Activated naive CD8-positive, alpha-beta T cell treated with anti-CD3 and anti-CD28 coated beads for 36 hours (primary cell): Measurements from ENCODE around the gene CTAG1B. TPM values are rescaled to one million over a fixed set of nuclear protein-coding genes. Genes with fewer than 3 reads are reported as not detected.
"Not testable (repeated sequence)": the region's sequence is repeated elsewhere in the genome, so short reads cannot be mapped to it uniquely, and the experiment has no call there.

Source experiments
- DNase-seq: peaks from one replicate; pipeline ENCODE4 v3.0.0; 2021
- H3K27ac Mint-ChIP-seq: one replicate; pipeline ENCODE4 v1.8.0; 2022; ENCODE audit warnings: mild to moderate bottlenecking, moderate library complexity, mixed read lengths
- H3K27me3 Mint-ChIP-seq: one replicate; pipeline ENCODE4 v1.8.0; 2022; ENCODE audit warnings: mild to moderate bottlenecking, mixed read lengths
- H3K36me3 Mint-ChIP-seq: one replicate; pipeline ENCODE4 v1.8.0; 2021; ENCODE audit warnings: mild to moderate bottlenecking, mixed read lengths
- H3K4me1 Mint-ChIP-seq: one replicate; pipeline ENCODE4 v1.8.0; 2021; ENCODE audit warnings: mixed read lengths
- H3K4me3 Mint-ChIP-seq: one replicate; pipeline ENCODE4 v1.8.0; 2022; ENCODE audit warnings: mild to moderate bottlenecking, moderate library complexity, mixed read lengths
- H3K9me3 Mint-ChIP-seq: one replicate; pipeline ENCODE4 v1.8.0; 2022; ENCODE audit warnings: mixed read lengths
- total RNA-seq, 2 experiments: library from RNA; stranded (reverse); gene quantifications; one replicate each; pipeline ENCODE4 v1.2.3, GENCODE V29; 2021

The CTAG1B gene
- total RNA-seq, 2 experiments from 2014 or later, result not detected

DNA sequence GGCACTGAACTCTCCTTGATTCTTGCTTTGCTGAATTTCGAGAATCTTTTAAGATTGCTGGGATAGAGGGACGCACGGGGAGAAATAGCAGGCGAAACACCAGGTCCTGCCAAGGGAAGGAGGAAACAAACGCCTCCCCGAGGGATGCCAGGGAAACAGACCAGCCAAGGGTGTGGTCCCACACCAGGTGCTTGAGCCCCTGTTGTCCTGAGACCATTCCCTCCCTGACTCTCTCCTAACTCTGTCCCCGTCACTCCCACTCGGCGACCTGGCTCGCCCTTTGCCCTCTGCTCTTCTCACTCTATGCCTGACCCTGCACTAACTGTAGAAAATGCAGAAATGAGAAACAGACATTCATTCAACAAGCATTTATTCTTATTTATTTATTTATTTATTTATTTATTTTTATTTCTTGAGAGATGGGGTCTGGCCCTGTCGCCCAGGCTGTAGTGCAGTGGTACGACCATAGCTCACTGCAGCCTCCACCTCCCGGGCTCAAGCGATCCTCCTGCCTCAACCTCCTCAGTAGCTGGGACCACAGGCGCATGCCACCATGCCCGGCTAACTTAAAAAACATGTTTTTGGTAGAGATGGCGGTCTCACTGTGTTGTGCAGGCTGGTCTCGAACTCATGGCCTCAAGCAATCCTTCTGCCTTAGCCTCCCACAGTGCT is 16.2 kb downstream of the CTAG1B start:
- Mint-ChIP-seq H3K36me3 (no peaks in the 10 kb centered on the region), H3K4me1 (peaks cover 10% of the 10 kb centered on the region), H3K27ac (no peak overlapping the region), H3K9me3 (no peaks in the 10 kb centered on the region), H3K27me3 (no peaks in the 10 kb centered on the region), H3K4me3 (no peak overlapping the region)
- DNase-seq, result no peak

DNA sequence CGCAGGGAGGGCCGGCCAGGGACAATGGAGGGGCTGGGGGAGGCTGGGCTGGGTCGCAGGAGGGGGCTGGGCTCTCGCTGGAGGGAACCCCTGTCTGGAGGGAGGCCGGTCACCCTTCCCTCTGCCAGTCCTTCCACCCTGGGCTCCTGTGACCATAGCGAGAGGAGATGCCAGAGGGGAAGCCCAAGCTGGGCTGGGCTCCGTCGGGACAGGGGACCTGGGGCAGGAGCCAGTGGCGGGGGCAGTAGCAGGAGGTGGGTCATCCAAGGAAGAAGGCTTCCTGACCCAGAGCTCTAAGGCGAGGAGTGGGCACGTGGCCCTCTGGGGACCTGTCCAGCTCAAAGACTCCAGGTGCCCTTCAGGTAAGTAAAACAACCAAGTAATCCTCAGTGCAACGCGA is 16.9 kb downstream of the CTAG1B start:
- H3K27ac Mint-ChIP-seq, result no peak overlapping the region
- DNase-seq, result no peak
- H3K36me3 Mint-ChIP-seq, result no peaks in the 10 kb centered on the region
- H3K27me3 Mint-ChIP-seq, result no peaks in the 10 kb centered on the region
- H3K9me3 Mint-ChIP-seq, result no peaks in the 10 kb centered on the region
- H3K4me3 Mint-ChIP-seq, result no peak overlapping the region
- peaks cover 10% of the 10 kb centered on the region for H3K4me1 Mint-ChIP-seq

DNA sequence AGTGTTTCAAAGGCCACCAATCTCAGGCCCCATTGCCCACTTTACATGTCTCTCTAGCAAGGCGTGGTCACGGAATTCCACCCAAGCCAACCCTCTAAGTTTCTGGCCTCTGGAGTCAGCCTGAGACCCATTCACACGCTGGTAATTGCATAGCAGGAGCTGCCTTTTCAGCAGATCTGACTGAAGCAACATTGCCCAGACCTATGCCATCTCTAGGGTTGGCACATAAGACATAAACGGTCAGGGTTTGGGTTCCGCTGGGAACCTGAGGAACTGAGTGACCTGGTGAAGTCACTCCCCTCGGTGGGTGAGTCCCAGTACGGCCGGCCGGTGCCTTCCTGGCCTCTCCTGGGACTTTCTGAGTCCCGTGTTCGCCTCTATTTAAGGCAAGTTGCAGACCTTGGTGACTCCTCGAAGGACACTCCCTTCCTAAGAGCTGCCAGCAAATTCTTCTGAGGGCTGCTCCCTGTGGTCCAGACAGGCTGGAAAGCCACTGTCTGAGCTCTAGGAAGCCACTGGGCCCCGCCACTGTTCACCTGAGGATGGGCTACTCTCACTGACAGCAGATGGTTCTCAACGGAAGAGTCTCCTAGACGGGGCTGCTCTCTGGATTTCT is 18.2 kb downstream of the CTAG1B start:
- no peak overlapping the region for H3K27ac Mint-ChIP-seq
- no peak overlapping the region for H3K4me3 Mint-ChIP-seq
- no peaks in the 10 kb centered on the region for H3K36me3 Mint-ChIP-seq
- no peaks in the 10 kb centered on the region for H3K27me3 Mint-ChIP-seq
- peaks cover 3% of the 10 kb centered on the region for H3K4me1 Mint-ChIP-seq
- DNase-seq, result no peak
- no peaks in the 10 kb centered on the region for H3K9me3 Mint-ChIP-seq

DNA sequence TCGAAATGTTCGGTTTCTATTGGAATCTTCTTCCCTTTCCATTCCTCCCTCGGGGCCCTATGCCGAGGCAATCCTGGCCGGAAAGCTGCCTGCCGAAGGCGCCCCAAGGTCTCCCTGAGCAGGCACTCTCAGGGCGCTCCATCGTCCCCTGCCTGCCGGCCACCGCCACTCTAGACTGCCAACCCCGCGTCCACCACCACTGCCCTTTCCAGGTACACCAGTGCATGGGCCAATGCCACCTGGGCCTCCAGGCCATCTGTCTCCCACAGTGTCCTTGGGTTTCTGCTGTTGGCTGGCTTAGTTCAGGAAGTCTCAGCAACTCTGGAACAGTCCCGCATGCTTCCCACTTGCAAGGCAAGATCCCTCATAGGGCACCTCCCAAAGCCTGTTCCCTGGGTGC is 19.6 kb downstream of the CTAG1B start:
- Mint-ChIP-seq H3K27me3 (no peaks in the 10 kb centered on the region), H3K4me3 (no peak overlapping the region), H3K27ac (no peak overlapping the region)

DNA sequence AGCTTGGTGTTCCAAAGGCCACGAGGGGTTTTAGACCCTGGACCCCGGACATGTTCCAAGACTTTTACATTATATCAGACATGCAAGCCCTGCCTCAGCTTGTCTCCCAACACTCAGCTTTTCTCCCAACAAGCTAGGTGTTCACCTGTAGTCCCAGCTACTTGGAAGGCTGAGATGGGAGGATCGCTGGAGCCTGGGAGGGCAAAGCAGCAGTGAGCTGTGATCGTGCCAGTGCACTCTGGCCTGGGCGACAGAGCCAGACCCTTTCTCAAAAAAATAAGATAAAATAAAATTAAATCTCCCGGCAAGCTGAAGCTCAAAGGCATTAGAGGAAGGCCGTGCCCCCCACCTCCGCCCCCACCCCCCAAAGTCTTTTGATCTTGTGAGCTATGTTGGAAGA is 20.4 kb downstream of the CTAG1B start:
- Mint-ChIP-seq H3K27me3 (no peaks in the 10 kb centered on the region), H3K36me3 (no peaks in the 10 kb centered on the region), H3K4me1 (peaks cover 3% of the 10 kb centered on the region), H3K4me3 (no peak overlapping the region), H3K9me3 (no peaks in the 10 kb centered on the region), H3K27ac (no peak overlapping the region)
- DNase-seq, result no peak

More for the DNA sequence above, 19.6 kb downstream of the CTAG1B start:
- no peak for DNase-seq
- H3K36me3 Mint-ChIP-seq, result no peaks in the 10 kb centered on the region
- H3K9me3 Mint-ChIP-seq, result no peaks in the 10 kb centered on the region
- peaks cover 3% of the 10 kb centered on the region for H3K4me1 Mint-ChIP-seq

DNA sequence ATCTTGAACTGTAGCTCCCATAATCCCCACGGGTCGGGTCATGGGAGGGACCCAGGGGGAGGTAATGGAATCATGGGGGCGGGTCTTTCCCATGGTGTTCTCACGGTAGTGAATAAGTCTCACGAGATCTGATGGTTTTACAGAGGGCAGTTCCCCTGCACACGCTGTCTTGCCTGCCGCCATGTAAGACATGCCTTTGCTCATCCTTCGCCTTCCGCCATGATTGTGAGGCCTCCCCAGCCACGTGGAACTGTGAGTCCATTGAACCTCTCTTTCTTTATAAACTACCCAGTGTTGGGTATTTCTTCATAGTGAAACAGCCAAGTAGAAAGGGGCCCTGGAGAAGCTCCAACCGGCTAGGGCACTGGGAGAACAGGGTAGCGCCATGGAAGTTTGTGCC is 21.9 kb downstream of the CTAG1B start:
- Mint-ChIP-seq H3K4me1 (peaks cover 3% of the 10 kb centered on the region), H3K36me3 (no peaks in the 10 kb centered on the region), H3K27ac (no peak overlapping the region), H3K4me3 (no peak overlapping the region), H3K27me3 (no peaks in the 10 kb centered on the region), H3K9me3 (no peaks in the 10 kb centered on the region)
- DNase-seq, result no peak

DNA sequence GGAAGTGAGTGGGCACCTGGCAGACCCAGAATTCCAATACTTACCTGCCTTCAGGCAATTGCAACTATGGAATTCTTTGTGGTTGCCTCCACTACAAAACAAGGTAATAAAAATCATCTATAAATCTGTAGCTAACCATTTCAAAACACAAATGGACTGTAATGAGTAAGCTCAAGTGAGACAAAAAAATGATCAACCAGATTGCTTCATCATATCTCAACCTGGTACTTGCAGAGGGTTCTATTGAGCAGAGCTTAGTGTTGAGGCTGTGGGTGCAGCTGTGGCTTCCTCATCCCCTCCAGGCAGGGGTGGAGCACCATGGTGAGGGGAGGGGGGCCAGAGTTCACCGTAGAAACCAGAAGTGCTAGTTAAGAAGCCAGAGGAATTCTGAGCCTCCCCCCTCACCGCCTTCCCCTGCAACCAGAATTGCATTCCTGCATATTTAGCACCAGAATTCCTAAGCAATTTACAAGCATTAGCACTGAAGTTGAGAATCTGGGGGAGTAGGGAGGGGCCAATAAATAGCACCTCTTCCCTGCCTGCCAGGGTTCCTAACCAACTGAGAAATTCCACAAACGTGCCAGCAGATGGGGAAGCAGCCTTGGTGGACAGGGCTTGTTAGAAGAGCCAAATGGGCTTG is 22.7 kb downstream of the CTAG1B start:
- H3K27ac Mint-ChIP-seq, result no peak overlapping the region
- no peak for DNase-seq
- H3K27me3 Mint-ChIP-seq, result no peaks in the 10 kb centered on the region
- no peak overlapping the region for H3K4me3 Mint-ChIP-seq
- H3K36me3 Mint-ChIP-seq, result no peaks in the 10 kb centered on the region
- H3K9me3 Mint-ChIP-seq, result no peaks in the 10 kb centered on the region
- peaks cover 3% of the 10 kb centered on the region for H3K4me1 Mint-ChIP-seq

DNA sequence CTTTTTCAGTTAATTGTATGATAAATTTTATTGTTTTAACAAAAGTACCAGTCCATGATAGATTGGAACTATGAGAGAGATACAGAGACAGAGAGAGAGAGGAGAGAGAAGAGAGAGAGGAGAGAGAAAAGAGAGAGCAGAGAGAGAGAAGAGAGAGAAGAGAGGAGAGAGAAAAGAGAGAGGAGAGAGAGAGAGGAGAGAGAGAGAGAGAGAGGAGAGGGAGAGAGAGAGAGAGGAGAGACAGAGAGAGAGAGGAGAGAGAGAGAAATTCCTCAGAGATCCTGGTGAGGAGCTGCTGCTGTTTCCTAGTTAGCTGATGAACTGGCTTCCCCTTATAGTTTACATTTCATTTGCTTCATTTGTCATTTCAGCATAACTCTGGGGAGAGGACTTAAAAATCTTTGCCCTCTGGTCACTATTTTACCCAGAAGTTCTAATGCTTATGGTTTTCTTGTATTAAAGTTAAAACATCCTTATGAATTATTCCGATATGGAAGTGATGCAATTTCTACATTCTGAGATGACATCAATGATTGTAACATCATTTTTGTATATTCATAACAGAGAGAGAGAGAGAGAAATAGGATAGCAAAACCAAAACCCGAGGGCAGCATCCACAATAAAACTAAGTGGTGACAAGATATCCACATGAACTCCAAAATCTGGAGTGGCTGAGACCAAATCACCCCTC is 23.4 kb downstream of the CTAG1B start:
- no peaks in the 10 kb centered on the region for H3K36me3 Mint-ChIP-seq
- no peaks in the 10 kb centered on the region for H3K9me3 Mint-ChIP-seq
- no peak overlapping the region for H3K4me3 Mint-ChIP-seq
- DNase-seq, result no peak
- H3K4me1 Mint-ChIP-seq, result peaks cover 3% of the 10 kb centered on the region
- no peaks in the 10 kb centered on the region for H3K27me3 Mint-ChIP-seq
- H3K27ac Mint-ChIP-seq, result no peak overlapping the region

DNA sequence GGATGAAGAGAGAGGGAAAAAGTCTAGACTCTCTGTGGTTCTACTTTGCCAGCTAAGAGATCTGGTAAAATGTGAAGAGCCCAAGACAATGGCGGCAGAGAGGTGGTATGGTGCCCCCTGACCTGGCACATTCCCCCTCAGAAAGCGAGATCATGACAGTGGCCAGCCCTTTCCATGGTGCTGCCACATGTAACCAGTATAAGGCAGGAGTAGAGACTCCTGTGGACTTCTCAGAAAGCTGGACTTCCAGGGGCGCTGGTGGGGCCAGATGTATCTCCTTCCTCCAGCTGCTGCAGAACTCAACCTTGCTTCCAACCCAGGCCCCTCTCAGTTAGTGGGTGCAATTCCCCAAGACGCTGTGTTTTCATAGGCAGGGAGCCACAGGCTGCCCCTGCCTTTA is 24.6 kb downstream of the CTAG1B start:
- Mint-ChIP-seq H3K27ac (no peak overlapping the region), H3K9me3 (no peaks in the 10 kb centered on the region), H3K4me1 (no peaks in the 10 kb centered on the region), H3K36me3 (no peaks in the 10 kb centered on the region), H3K27me3 (no peaks in the 10 kb centered on the region), H3K4me3 (no peak overlapping the region)
- DNase-seq, result no peak

DNA sequence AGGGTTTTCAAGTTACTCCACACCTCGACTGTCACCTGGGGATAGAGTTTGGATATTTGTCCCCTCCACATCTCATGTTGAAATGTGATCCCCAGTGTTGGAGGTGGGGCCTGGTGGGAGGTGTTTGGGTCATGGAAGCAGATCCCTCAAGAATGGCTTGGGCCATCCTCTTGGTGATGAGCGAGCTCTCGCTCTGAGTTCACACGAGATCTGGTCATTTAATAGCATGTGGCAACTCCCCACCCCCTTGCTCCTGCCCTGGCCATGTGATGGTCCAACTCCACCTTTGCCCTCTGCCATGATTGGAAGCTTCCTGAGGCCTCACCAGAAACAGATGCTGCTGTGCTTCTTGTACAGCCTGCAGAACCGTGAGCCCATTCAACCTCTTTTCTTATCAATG is 25.9 kb downstream of the CTAG1B start:
- no peaks in the 10 kb centered on the region for H3K4me1 Mint-ChIP-seq
- H3K36me3 Mint-ChIP-seq, result no peaks in the 10 kb centered on the region
- H3K4me3 Mint-ChIP-seq, result no peak overlapping the region
- H3K27me3 Mint-ChIP-seq, result no peaks in the 10 kb centered on the region
- H3K27ac Mint-ChIP-seq, result no peak overlapping the region
- no peaks in the 10 kb centered on the region for H3K9me3 Mint-ChIP-seq
- DNase-seq, result no peak

DNA sequence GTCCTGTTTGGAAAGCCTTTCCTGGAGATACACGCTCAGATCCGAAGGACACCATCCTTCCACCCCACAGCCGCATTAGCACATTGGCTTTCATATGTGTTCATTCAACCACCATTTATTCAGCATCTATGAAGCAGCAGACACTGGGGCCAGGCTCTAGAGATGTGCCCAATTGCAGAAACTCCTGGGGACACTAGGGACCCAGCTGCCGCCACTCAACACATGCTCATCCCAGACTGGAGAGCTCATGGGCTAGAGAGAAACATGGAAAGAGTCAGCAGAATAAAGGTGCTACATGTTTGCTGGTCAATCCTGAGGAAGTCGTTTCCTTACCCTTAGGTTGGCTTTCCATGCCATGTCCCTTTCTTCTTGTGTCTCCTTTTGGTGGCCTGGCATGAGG is 26.6 kb downstream of the CTAG1B start:
- H3K4me3 Mint-ChIP-seq, result no peak overlapping the region
- no peak overlapping the region for H3K27ac Mint-ChIP-seq
- no peaks in the 10 kb centered on the region for H3K4me1 Mint-ChIP-seq
- H3K36me3 Mint-ChIP-seq, result no peaks in the 10 kb centered on the region
- no peaks in the 10 kb centered on the region for H3K27me3 Mint-ChIP-seq
- no peak for DNase-seq
- no peaks in the 10 kb centered on the region for H3K9me3 Mint-ChIP-seq

DNA sequence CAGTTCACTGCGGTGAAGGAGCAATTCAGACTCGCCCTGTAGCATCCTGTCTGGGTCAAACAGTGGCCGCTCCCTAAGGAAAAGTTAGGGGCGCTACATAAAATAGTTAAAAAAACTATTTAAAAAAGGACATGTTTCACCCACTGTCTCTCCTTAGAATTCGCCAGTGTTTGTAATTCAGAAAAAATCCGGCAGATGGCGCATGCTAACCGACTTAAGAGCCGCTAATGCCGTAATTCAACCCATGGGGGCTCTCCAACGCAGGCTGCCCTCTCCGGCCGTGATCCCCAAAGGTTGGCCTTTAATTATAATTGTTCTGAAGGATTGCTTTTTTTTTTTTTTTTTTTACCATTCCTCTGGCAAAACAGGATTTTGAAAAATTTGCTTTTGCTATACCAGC is 28.7 kb downstream of the CTAG1B start:
- not testable (repeated sequence) for H3K27me3 Mint-ChIP-seq, H3K4me1 Mint-ChIP-seq, DNase-seq, H3K36me3 Mint-ChIP-seq, H3K4me3 Mint-ChIP-seq, H3K9me3 Mint-ChIP-seq, H3K27ac Mint-ChIP-seq

DNA sequence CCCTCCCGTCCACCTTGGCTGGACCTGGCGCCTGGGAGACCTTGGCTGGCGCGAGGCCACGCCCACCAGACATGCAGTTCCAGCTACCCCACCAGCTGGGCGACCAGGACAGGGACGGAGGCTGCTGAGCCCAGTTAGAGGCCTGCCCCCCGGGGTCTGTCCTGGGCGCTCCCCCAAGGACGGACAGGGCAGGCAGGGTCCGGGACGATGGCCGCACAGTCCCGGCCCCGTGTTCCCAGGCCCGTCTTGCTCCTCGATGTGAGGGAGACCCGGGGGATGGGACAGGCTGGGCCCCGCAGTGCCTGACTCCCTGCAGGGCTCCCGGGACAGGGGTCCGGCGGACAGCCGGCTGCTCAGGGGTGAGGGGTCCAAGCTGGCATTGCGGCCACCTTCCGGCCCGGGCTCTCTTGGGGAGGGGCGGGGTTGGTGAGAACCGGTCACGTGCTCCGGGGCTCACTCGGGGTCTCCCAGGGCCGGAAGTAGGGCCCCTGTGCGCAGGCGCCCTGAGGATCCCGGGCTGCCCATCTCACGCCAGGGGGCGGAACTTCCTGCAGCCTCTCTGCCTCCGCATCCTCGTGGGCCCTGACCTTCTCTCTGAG is 34.4 kb downstream of the CTAG1B start, which contains the start of gene CTAG1A:
Gene CTAG1A (plus strand): TSS at position 549 of the 599 bp plus-strand sequence. CDS start 74 bp downstream, outside the sequence.
- H3K36me3 Mint-ChIP-seq, DNase-seq, H3K4me1 Mint-ChIP-seq, H3K27ac Mint-ChIP-seq, H3K4me3 Mint-ChIP-seq, H3K27me3 Mint-ChIP-seq, H3K9me3 Mint-ChIP-seq: not testable (repeated sequence)

DNA sequence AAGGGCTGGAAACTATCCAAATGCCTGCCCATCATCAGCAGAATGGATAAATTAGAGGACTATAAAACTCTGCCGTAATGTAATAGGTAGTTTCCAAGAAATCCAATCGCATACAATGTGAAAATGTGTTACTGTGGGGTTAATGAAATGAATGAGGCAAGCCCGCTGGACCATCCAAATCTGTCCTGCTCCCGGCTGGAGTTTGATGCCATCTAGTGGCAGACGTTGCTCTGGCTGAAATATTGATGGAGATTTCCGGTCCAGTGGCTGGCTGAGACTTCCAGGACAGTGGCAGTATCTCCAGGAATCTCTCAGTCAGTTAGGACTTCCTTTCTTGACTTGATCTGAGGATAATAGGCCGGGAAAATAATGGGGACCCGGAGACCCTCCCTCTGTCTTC is 36.1 kb downstream of the CTAG1B start:
- not testable (repeated sequence) for H3K27ac Mint-ChIP-seq, H3K36me3 Mint-ChIP-seq, H3K4me3 Mint-ChIP-seq, H3K9me3 Mint-ChIP-seq, H3K4me1 Mint-ChIP-seq, DNase-seq, H3K27me3 Mint-ChIP-seq

DNA sequence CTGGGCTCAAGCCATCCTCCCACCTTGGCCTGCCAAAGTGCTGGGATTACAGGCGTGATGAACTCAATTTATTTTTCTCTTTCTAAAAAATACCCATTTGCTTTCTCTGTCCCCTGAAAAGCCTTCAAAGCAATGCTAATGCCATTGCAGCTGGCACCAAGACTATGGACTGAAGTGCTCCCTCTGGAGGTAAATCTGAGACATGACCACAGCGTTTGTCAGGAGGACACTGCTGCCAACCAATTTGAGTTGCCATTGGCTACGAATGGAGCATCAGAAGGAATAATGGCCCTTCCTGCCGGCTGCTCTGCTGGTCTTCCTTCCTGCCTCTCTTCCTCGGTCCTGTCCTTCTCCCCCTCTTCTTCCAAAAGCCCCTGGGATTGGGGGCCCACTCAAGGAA is 44.0 kb downstream of the CTAG1B start:
- not testable (repeated sequence) for H3K27ac Mint-ChIP-seq, H3K4me1 Mint-ChIP-seq, H3K4me3 Mint-ChIP-seq, H3K27me3 Mint-ChIP-seq, H3K9me3 Mint-ChIP-seq, DNase-seq, H3K36me3 Mint-ChIP-seq
